Activated CD8-positive, alpha-beta T cell treated with anti-CD3 and anti-CD28 coated beads, Interleukin-2, amount 10 ng/mL, durations not matched to agents 7 days and 5 days (primary cell): ENCODE data around the gene CTSH. TPM values are rescaled to one million over a fixed set of nuclear protein-coding genes. Genes with fewer than 3 reads are reported as not detected.

ENCODE experiments used
- ATAC-seq: fragments of 150-1000 bp; cut with Tn5 transposase; one replicate; pipeline ENCODE4 v1.10.0; 2021; ENCODE audit warnings: moderate library complexity
- CTCF ChIA-PET: fragments of 350-600 bp; sonication (Branson Sonifier 250); formaldehyde crosslinking; loops from one replicate; lab custom pipeline; 2021; ENCODE audit warnings: antibody characterized with exemption; lab: Charles Lee
- POLR2A ChIA-PET: fragments of 350-600 bp; sonication (Branson Sonifier 250); formaldehyde crosslinking; loops from one replicate; lab custom pipeline; 2021; ENCODE audit warnings: antibody characterized with exemption; lab: Charles Lee
- DNase-seq: peaks from one replicate; pipeline ENCODE4 v3.0.0-alpha.2; 2020
- H3K27ac Mint-ChIP-seq: one replicate; pipeline ENCODE4 v1.8.0; 2021; ENCODE audit warnings: mild to moderate bottlenecking, mixed read lengths
- H3K27me3 Mint-ChIP-seq: one replicate; pipeline ENCODE4 v1.8.0; 2021; ENCODE audit warnings: low read depth, mixed read lengths
- H3K36me3 Mint-ChIP-seq: one replicate; pipeline ENCODE4 v1.8.0; 2021; ENCODE audit warnings: low read depth, mixed read lengths
- H3K4me1 Mint-ChIP-seq: one replicate; pipeline ENCODE4 v1.8.0; 2021; ENCODE audit warnings: low read depth, mixed read lengths
- H3K4me3 Mint-ChIP-seq: one replicate; pipeline ENCODE4 v1.8.0; 2021; ENCODE audit warnings: mild to moderate bottlenecking, mixed read lengths
- H3K9me3 Mint-ChIP-seq: one replicate; pipeline ENCODE4 v1.8.0; 2022; ENCODE audit warnings: mixed read lengths; ENCODE audit not compliant: insufficient read depth
- total RNA-seq, 2 experiments: library from RNA; stranded (reverse); gene quantifications; one replicate each; pipeline ENCODE4 v1.2.3, GENCODE V29; 2021

The CTSH gene
- total RNA-seq, 2 experiments from 2014 or later: 34.0 to 35.3 TPM

DNA sequence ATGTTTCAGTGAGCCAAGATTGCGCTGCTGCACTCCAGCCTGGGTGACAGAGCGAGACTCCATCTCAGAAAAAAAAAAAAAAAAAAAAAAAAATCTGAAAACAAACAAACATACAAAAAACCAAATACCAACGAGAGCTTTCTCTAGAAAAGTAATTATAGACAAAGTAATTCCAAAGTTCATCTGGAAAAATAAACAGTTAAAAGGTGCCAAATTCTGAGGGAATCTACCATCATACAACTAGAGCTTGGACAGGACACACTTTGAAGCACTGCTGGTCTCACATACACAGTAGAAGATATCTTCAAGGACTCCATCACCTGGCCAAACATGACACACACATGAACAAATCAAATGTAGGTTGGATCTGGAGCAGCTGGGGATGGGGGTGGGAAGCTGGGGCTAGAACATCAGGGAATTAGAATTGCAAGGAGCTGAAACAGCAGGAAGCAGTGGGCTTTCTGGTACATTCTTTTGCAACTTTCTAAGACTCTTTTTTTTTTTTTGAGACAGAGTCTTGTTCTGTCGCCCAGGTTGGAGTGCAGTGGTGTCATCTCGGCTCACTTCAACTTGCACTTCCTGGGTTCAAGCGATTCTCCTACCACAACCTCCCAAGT, 41.1 kb upstream of the CTSH start:
- H3K27ac Mint-ChIP-seq: no peak overlapping the region
- H3K27me3 Mint-ChIP-seq: peaks cover 19% of the 10 kb centered on the region
- H3K4me3 Mint-ChIP-seq: no peak overlapping the region
- H3K36me3 Mint-ChIP-seq: no peaks in the 10 kb centered on the region
- ChIA-PET POLR2A (no interaction called here), CTCF (interaction anchor here (1.2 kb wide), 1 partner anchor 21 kb away, joined by 3 read pairs; no protein-coding TSS in a partner anchor)
- ATAC-seq (no peak), DNase-seq (no peak)
- H3K4me1 Mint-ChIP-seq: peaks cover 14% of the 10 kb centered on the region
- H3K9me3 Mint-ChIP-seq: no peaks in the 10 kb centered on the region

DNA sequence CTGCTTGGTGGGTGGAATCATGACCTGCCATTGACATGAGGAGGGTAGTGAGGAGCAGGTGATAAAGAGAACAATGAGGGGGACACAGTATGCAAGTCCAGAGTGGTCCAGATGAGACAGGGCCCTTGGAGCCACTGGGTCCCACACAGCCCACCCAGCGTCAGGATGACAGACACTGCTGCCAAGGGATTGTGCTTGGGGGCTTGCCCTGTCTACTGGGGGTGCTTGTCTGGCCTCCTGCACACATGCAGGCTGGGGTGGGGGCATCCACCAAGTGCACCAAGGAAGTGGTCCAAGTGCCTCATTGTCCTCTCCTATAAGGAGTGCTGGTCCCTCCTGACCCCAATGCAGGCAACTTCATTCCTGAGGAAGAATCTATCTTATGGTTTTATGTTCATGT, 39.2 kb upstream of the CTSH start:
- POLR2A ChIA-PET: no interaction called here
- Mint-ChIP-seq H3K27me3 (peaks cover 19% of the 10 kb centered on the region), H3K9me3 (no peaks in the 10 kb centered on the region), H3K4me3 (no peak overlapping the region), H3K4me1 (peaks cover 14% of the 10 kb centered on the region), H3K27ac (no peak overlapping the region), H3K36me3 (no peaks in the 10 kb centered on the region)
- DNase-seq (no peak), ATAC-seq (no peak)
- CTCF ChIA-PET: no interaction called here

DNA sequence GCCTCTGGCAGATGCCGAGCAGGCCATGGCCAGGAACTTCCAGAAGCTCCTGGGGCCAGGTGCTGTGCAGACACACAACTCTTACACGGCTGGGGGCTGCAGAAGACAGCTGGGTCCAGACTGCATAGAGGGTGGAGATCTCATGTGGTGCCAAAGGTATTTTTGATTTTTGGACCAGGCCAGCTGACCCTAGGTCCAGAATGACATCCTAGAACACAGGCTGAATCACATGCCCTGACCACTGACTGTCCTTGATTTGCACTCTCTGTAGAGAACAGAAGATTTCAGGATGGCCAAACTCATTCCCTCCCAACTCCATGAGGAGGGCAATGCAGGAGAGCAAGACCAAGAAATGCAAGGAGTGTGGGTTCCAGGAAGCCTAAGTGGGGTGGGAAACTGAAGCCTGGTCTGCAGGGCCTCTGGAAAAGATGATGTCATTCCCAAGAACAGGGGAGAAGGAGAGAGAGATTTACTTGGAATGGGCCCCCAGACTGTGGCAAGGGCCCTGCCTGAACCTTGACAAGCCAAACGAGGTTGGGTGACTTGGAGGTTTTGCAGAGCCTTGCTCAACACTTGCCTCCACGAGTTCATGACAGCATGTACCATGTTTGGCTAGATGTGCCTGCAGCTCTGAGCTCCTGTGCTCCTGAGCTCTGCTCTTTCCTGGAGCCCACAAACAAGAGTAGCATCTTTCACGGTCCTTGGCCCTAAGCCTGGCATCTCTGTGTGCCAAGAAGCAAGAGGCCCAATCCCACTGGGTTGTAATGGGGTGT, 38.5 kb upstream of the CTSH start:
- H3K27me3 Mint-ChIP-seq: peaks cover 16% of the 10 kb centered on the region
- no peak overlapping the region for H3K27ac Mint-ChIP-seq
- ATAC-seq (no peak), DNase-seq (no peak)
- H3K9me3 Mint-ChIP-seq: no peaks in the 10 kb centered on the region
- no peaks in the 10 kb centered on the region for H3K36me3 Mint-ChIP-seq
- POLR2A ChIA-PET: no interaction called here
- peaks cover 9% of the 10 kb centered on the region for H3K4me1 Mint-ChIP-seq
- H3K4me3 Mint-ChIP-seq: no peak overlapping the region
- CTCF ChIA-PET: no interaction called here

DNA sequence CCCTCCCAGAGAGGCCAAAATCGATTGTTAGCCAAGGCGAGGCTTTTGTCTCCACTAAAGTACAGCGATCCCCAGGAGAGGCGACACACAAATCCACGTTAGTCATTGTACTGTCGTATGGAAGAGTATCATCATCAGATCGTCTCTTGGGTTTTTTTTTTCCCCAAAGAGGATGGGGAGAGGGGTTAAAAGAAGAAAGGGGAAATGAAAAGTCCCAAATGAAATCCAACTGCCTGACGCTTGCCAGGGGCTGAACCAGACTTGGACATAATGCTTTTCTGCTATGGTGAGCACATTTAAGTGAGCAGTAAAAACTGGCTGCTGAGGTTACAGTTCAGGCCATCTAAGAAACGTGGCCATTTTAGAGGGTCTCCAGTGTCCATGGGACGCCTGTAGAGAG, 37.9 kb upstream of the CTSH start:
- no peak for DNase-seq
- H3K4me1 Mint-ChIP-seq: peaks cover 3% of the 10 kb centered on the region
- no peaks in the 10 kb centered on the region for H3K9me3 Mint-ChIP-seq
- H3K27me3 Mint-ChIP-seq: peaks cover 10% of the 10 kb centered on the region
- H3K36me3 Mint-ChIP-seq: no peaks in the 10 kb centered on the region
- H3K4me3 Mint-ChIP-seq: no peak overlapping the region
- H3K27ac Mint-ChIP-seq: no peak overlapping the region
- POLR2A ChIA-PET: no interaction called here
- CTCF ChIA-PET: interaction anchor here (6.5 kb wide), 1 partner anchor 74 kb away, joined by 45 read pairs; no protein-coding TSS in a partner anchor
- no peak for ATAC-seq

DNA sequence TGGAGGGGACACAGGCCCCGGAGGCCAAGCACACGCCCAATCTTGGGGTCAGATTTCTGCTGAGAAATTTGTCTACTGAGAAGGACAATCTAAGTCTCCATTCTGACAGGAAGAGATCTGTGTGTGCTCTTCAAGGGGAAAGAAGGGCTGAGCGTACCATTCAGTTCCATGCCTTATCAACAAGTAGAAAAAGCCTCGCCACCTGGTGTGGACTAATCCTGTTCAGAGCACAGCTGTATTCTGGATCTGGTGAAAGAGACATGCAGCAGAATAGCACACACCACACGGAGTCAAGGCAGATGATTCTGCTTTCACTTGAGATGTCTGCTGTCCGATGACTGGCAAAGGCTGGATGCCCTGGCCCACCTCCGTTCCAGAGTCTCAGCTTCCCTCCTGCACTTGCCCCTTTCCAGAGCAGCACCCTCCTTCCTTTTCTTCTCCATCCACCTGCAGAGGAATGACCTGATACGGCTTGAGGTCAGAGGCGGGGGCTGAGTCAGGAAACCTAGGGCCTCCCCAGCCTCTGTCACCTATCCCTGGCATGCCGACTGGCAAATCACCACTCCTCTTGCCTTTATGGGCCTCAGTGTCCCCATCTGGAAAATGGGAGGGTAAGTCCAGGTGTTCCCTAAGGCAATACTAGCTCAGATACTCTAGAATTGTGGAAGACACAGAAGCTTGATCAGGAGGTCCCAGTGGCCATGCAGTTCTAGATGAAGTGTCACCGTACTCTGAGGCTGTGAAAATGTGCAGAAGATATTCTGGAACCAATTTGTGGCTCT, 36.9 kb upstream of the CTSH start:
- H3K27me3 Mint-ChIP-seq: peaks cover 9% of the 10 kb centered on the region
- DNase-seq: no peak
- ATAC-seq: no peak
- peaks cover 8% of the 10 kb centered on the region for H3K4me1 Mint-ChIP-seq
- no peak overlapping the region for H3K4me3 Mint-ChIP-seq
- no peaks in the 10 kb centered on the region for H3K9me3 Mint-ChIP-seq
- H3K27ac Mint-ChIP-seq: no peak overlapping the region
- no peaks in the 10 kb centered on the region for H3K36me3 Mint-ChIP-seq
- POLR2A ChIA-PET: no interaction called here
- CTCF ChIA-PET: interaction anchor here (6.5 kb wide), 1 partner anchor 73 kb away, joined by 45 read pairs; no protein-coding TSS in a partner anchor

DNA sequence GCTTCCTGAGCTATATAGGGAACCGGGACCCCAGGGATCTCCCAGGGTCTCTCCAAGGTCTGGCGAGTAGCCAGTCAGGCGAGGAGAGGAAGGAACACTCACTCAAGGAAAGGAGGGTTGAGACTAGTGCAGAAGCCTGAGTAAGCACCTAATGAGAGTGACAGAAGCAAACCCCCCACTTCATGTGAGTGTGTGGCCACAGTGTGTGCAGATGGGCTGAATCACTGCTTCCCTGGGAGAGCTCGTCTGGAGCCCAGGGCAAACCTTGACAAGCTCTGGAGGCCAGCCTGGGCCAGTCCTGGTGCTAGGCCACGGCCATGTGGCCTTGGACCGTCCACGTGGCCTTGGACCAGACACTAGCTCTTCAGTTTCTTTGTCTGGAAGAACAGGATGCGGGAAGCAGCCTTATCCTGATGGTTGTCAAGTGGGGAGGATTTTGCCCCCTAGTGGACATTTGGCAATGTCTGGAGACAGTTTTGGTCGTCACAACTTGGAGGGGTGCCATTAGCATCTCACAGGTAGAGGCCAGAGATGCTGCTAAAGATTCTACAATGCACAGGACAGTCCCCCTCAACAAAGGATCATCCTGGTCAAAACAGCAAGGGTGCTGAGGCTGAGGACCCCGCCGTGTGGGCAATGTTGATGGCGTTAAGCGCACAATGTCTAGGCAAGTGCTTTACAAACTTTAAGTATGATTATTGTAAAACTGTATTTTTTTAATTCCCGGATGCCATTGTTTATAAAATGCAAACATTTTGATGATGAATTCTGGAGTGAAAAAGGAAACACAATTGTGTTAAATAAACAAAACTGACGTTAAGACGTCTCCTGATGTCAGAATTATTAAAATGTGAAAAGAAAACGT, 34.8 kb upstream of the CTSH start:
- Mint-ChIP-seq H3K4me1 (peaks cover 8% of the 10 kb centered on the region), H3K9me3 (no peaks in the 10 kb centered on the region), H3K27me3 (peaks cover 7% of the 10 kb centered on the region), H3K27ac (no peak overlapping the region), H3K36me3 (no peaks in the 10 kb centered on the region), H3K4me3 (no peak overlapping the region)
- peak; percentile 53 for DNase-seq
- CTCF ChIA-PET: interaction anchor here (0.7 to 6.5 kb wide), 10 partner anchors 12 to 205 kb away, joined by 3 to 45 read pairs (median 4); no protein-coding TSS in a partner anchor
- POLR2A ChIA-PET: no interaction called here
- peak; percentile 60 for ATAC-seq

DNA sequence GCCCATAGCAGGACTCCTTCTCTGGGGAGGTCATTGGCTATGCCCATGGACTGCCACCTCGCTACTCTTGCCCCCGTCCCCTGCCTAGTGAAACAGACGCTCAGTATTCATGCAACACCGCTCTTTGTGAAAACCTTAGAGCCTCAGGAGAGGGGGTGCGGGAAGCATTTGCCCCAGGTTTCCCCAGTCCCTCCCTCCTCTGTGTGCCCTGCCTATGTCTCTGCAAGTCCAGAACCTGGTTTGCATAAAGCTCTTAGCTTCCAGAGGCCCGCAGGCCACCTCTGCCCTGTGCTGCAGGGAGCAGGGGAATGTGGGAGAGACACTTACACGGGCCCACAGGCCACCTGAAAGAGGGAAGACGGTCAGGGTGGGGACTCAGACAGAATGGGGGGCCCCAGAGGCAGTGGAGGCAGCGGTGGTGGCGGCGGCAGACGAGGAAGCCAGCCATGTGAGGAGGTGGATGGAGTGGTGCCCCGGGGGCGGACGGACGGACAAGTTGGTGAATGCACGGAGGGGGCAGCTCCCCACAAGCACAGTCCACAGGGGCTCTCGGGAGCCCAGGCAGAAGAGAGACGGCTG, 33.8 kb upstream of the CTSH start:
- no peak for DNase-seq
- POLR2A ChIA-PET: no interaction called here
- peak overlapping the region; percentile 52 for H3K27ac Mint-ChIP-seq

DNA sequence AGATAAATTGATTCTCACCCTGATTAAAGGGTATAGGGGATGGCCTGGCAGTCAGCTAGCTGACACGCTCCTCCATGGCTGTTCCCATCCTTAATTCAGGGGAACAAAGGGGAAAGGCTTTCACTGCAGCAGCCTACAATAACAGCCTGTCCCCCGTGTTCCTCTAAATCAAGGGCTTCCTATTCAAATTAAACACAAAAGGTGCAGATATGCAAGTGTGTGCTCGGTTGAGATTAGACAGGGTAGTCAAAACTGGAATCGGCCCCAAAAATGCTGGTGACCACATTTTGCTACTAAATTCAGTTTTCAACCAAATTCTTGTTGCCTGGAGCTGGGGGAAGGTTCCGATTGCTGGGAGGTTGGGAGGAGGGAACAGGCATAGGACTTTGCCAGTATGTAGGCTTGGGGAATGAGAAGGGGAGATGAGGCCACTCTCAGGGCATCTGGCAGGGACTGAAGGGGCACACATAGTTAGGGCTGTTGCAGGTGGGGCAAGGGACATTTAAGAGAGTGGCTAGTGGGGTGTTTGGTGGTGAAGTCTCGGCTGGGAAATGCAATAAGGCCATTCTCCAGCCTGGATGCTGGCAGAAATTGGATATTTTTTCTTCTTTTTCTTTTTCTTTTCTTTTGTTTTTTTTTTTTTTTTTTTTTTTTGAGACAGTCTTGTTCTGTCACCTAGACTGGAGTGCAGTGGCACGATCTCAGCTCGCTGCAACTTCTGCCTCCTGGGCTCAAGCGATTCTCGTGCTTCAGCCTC, 32.9 kb upstream of the CTSH start:
- ATAC-seq (no peak), DNase-seq (no peak)
- CTCF ChIA-PET: interaction anchor here (0.9 to 6.5 kb wide), 4 partner anchors 18 to 69 kb away, joined by 3 to 45 read pairs (median 5); no protein-coding TSS in a partner anchor
- Mint-ChIP-seq H3K27ac (no peak overlapping the region), H3K27me3 (peaks cover 3% of the 10 kb centered on the region), H3K4me3 (no peak overlapping the region), H3K36me3 (no peaks in the 10 kb centered on the region), H3K9me3 (no peaks in the 10 kb centered on the region), H3K4me1 (peaks cover 8% of the 10 kb centered on the region)
- POLR2A ChIA-PET: no interaction called here

More for the DNA sequence above, 33.8 kb upstream of the CTSH start:
- Mint-ChIP-seq H3K36me3 (no peaks in the 10 kb centered on the region), H3K27me3 (peaks cover 4% of the 10 kb centered on the region), H3K4me3 (no peak overlapping the region), H3K9me3 (no peaks in the 10 kb centered on the region), H3K4me1 (peaks cover 8% of the 10 kb centered on the region)
- CTCF ChIA-PET: interaction anchor here (0.9 to 6.5 kb wide), 7 partner anchors 11 to 206 kb away, joined by 3 to 45 read pairs (median 4); no protein-coding TSS in a partner anchor
- ATAC-seq: no peak

DNA sequence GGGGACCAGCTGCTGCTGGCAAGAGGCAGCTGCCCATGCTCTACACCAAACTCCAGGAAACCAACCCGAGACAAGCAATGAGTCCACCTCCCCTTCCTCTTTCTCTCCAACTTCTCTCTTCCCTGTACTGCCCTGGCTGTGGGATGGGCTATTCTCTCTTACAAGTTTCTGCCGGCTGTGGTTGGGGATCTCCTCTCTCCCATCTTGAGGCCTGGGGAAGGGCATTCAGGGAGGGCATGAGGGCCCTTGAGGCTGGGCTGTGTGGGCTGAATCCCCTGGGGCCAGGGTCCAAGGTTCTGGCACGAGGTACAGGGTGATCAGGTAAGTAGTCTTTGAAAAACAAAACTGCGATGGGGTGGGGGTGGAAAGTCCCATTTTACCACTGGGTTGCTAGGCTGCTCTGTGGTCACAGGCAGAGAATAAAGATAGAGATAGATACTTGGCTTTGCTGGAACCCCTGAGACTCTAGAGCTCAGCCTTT, 32.3 kb upstream of the CTSH start:
- ChIA-PET POLR2A (no interaction called here), CTCF (interaction anchor here (1.4 to 6.5 kb wide), 2 partner anchors 18 to 68 kb away, joined by 3 to 45 read pairs; no protein-coding TSS in a partner anchor)
- H3K9me3 Mint-ChIP-seq: no peaks in the 10 kb centered on the region

DNA sequence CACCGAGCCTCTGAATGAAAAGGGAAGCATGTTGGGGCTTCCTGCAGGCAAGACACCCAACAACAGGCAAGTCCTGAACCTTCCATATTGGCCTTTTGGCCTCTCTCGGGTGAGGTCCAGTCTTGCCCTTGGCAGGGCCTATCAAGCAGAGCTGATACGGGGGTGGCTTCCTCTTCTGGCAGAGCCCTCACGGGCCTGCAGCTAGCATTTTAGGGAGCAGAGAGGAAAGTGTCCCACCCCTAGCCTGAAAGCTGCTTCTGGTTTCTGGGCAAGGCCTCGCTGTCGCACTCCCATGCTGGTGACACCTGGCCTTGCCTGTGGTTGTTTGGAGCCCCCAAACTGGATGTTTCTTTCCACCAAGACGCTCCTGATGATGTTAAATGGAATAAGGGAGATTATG, 31.8 kb upstream of the CTSH start:
- CTCF ChIA-PET: interaction anchor here (1.4 to 6.5 kb wide), 2 partner anchors 19 to 68 kb away, joined by 3 to 45 read pairs; no protein-coding TSS in a partner anchor
- no peak overlapping the region for H3K4me3 Mint-ChIP-seq

More for the DNA sequence above, 32.3 kb upstream of the CTSH start:
- no peaks in the 10 kb centered on the region for H3K36me3 Mint-ChIP-seq
- no peak overlapping the region for H3K27ac Mint-ChIP-seq
- H3K27me3 Mint-ChIP-seq: peaks cover 3% of the 10 kb centered on the region
- ATAC-seq (no peak), DNase-seq (no peak)
- peaks cover 8% of the 10 kb centered on the region for H3K4me1 Mint-ChIP-seq
- H3K4me3 Mint-ChIP-seq: no peak overlapping the region

More for the DNA sequence above, 31.8 kb upstream of the CTSH start:
- peaks cover 8% of the 10 kb centered on the region for H3K4me1 Mint-ChIP-seq
- DNase-seq (no peak), ATAC-seq (no peak)
- H3K27me3 Mint-ChIP-seq: peaks cover 3% of the 10 kb centered on the region
- POLR2A ChIA-PET: no interaction called here
- H3K36me3 Mint-ChIP-seq: no peaks in the 10 kb centered on the region
- no peak overlapping the region for H3K27ac Mint-ChIP-seq
- no peaks in the 10 kb centered on the region for H3K9me3 Mint-ChIP-seq
